Right hindlimb (tissue), 1 donor: Measurements from ENCODE around the gene OR1N2.
"Not testable (repeated sequence)": the region's sequence is repeated elsewhere in the genome, so short reads cannot be mapped to it uniquely, and the experiment has no call there.

ENCODE experiments used
- DNase-seq: peaks from one replicate; pipeline ENCODE4 v3.0.0-alpha.2; 2018

Gene OR1N2, protein sequence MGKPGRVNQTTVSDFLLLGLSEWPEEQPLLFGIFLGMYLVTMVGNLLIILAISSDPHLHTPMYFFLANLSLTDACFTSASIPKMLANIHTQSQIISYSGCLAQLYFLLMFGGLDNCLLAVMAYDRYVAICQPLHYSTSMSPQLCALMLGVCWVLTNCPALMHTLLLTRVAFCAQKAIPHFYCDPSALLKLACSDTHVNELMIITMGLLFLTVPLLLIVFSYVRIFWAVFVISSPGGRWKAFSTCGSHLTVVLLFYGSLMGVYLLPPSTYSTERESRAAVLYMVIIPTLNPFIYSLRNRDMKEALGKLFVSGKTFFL

DNA sequence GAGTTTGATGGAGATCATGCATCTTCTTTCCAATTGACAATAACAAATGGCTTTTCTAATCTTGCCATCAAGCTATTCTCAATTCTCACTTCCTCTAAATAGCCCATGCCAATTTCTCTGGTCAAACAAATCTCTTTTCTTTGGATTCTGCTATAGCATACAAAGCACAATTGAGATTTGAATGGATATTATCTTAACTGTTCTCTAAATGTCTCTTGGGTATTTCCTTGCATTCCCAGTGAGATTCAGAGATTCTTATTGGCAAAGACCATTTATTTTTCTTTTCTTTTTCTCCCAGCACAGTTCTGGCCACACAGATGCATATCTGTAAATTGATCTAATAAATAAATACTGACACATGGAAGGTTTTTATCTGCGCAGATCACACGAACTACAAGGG is at the start of gene OR1N2:
TSS of gene OR1N2 (plus strand) at position 301 of the 400 bp plus-strand sequence. CDS start 100 bp downstream, outside the sequence.
- no peak for DNase-seq

DNA sequence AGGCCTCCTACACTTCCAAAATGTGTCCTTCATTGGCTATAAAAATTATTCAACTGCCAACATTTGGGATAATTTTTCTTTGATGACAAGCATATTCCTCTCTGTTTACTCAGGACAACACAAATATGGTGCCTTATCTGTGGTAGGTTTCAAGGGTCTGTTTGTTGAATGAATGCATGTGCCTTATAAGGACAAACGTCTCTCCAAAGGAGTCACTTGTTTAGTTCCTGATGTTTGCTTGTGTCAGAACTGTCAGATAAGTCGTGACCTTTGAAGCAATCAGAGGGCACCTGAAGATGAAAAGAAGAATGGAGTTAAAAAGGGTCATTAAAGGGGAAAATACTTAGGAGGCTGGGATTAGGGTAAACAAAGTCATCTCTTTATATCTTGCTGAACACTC is 45.9 kb upstream of the OR1N2 start:
- no peak for DNase-seq

DNA sequence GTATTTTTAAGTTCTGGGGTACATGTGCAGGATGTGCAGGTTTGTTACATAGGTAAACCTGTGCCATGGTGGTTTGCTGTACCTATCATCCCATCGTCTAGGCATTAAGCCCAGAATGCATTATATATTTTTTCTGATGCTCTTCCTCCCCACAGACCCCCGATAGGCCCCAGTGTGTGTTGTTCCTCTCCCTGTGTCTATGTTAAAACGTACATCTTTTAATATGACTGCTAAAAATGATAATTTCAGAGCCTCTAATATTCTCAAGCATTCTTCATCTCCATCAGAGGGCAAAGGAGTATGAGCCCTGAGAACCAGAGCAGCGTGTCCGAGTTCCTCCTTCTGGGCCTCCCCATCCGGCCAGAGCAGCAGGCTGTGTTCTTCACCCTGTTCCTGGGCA is 42.4 kb upstream of the OR1N2 start, which contains the start of gene OR1J2:
TSS of gene OR1J2 (plus strand) at position 301 of the 400 bp plus-strand sequence. CDS start at position 301, 0 bp downstream.
- DNase-seq: no peak

DNA sequence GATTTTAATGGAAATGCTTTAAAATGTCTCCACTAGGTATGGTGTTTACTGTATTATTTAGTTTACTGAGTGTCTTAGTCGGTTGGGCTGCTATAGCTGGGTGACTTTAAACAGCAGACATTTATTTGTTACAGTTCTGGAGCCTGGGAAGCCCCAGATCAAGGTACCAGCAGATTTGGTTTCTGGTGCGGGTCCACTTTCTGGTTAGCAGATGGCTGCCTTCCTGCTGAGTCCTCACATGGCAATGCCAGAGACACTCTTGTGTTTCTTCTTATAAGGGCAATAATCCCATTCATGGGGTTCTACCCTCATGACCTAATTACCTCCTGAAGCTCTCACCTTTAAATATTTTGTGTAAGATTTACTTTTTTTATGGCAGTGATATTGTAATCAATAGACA is 34.7 kb upstream of the OR1N2 start:
- no peak for DNase-seq

DNA sequence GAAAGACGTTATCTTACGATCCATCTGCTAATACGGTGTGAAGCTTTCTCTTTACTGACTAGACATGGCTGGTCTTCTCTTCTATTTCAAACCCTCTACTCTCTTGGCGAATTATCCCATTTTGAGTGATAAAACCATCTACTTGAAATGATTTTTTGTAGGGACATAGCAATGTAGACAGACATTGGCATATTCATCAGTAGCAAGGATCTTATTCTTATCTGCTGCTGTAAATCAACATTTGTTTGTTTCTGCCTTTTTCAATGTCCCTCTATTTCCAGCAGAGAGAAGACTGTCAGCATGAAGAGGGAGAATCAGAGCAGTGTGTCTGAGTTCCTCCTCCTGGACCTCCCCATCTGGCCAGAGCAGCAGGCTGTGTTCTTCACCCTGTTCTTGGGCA is 34.1 kb upstream of the OR1N2 start, which contains the start of gene OR1J4:
TSS of gene OR1J4 (plus strand) at position 301 of the 400 bp plus-strand sequence. CDS start at position 301, 0 bp downstream.
- DNase-seq: no peak

DNA sequence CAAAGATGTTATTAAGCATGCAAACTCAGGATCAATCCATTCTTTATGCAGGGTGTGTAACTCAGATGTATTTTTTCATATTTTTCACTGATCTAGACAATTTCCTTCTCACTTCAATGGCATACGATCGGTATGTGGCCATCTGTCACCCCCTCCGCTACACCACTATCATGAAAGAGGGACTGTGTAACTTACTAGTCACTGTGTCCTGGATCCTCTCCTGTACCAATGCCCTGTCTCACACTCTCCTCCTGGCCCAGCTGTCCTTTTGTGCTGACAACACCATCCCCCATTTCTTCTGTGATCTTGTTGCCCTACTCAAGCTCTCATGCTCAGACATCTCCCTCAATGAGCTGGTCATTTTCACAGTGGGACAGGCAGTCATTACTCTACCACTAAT is 33.5 kb upstream of the OR1N2 start:
- DNase-seq: no peak

DNA sequence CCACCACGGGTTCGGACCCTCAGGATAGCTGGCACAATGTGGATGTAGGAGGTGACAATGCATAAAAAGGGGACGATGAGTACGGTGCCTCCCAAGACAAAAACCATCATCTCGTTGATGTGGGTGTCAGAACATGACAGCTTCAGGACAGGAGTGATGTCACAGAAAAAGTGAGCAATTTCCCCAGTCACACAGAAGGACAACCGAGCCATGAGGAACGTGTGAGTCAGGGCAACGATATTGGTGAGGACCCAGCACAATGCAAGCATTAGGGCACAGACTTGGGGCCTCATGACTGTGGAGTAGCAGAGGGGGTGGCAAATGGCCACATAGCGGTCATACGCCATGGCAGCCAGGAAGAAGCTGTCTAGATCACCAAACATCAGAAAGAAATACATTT is 26.3 kb upstream of the OR1N2 start:
- DNase-seq: no peak

DNA sequence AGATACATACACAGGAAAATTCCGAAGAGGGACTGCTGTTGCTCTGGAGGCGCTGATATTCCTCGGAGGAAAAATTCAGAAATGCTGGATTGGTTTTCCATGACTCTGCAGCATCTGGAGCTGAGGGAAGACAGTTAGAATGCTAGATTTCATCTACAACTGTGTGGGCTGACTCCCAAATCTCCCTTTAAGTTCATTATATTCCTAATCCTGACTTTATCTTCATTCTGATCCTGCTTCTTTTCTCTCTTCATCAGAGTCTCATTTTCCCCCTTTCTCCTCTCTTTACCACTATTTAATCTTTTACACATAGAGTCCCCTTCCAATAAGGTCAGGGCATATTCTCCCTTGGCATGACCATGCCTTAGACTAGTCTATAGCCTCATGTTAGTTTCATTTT is 25.7 kb upstream of the OR1N2 start, which contains the start of gene OR1N1:
TSS of gene OR1N1 (minus strand) at position 101 of the 400 bp plus-strand sequence. CDS start at position 101, 0 bp downstream.
- DNase-seq: no peak

DNA sequence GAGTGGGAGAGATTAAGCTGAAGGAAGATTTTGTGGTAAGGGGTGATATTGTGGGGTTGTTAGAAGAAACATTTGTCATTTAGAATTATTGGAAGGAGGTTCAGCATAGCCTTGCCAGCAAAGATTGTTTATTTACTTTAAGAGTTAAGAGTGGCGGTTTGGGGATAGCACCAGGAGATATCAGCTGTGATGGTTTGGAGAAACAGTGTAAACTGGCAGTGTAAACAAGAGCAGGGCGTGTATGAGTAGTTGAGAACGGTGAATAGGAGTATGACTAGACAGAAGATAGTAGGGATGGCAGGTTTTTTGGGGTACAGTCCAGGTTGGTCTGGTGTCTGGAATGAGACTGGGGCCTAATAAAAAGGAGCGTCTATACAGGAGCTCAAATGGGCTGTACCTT is 21.8 kb upstream of the OR1N2 start:
- DNase-seq: not testable (repeated sequence)

DNA sequence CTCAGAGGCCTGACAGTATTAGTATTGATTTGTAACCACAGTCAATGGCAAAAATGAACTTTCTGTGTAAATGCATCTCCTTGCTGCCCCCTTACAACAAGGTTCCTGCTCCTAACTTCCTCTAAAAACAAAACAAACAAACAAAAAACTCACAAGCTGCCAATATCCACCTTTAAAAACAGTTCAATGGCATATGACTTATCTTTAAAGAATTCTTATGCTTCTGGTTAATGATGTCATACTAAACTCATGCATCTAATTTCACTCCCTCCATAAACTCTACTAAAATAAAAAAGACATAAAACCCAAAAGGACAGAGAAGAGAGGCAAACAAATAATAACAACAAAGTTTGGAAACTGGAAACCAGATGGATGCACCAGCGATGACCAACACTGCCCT is 16.8 kb upstream of the OR1N2 start:
- DNase-seq: no peak

DNA sequence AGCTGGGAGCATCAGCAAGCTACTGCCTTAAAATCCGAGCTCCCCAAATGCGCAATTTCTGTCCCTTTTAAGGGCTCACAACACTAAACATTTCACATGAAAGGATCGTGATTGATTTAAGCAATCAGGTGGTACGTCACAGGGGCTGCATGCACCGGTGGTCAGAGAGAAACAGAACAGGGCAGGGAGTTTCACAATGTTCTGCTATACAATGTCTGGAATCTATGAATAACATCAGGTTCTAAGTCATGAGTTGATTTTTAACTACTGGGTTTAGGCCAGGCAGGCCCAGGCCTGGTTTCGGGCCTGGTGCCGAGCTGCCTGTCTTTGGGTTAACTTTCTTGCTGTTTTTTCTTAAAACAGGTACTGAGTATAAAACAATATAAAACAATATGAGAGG is 15.8 kb upstream of the OR1N2 start:
- DNase-seq: not testable (repeated sequence)

DNA sequence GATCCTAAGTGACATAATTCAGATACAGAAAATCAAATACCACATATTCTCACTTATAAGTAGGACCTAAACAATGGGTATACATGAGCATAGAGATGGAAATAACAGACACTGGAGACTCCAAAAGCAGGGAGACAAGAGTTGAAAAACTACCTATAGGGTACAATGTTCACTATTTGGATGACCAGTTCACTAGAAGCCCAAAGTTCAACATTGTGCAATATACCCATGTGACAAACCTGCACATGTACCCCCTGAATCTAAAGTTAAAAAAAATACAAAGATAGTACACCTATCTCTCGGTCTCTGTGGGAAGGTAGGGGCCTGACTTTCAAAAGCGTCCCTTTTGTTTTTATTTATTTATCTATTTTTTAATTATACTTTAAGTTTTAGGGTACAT is 14.2 kb upstream of the OR1N2 start:
- DNase-seq: no peak

DNA sequence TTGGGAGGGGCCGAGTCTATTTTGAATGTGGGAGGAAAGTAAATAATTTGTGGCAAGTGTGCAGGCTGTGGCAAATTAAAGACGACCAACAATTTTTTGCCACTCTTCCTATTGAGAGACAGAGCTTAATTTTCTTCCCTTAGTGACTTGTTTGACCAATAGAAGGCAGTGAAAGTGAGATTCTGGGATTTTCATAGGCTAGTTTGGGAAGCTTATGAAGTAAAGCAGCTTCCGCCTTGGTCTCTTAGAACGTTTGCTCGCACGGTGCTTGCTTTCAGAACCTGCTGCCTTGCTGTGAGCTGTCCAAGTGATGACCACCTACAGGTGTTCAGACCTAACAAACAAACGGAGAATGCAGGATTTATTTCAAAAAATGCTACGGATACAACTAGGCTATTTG is 6.7 kb upstream of the OR1N2 start:
- DNase-seq: no peak

DNA sequence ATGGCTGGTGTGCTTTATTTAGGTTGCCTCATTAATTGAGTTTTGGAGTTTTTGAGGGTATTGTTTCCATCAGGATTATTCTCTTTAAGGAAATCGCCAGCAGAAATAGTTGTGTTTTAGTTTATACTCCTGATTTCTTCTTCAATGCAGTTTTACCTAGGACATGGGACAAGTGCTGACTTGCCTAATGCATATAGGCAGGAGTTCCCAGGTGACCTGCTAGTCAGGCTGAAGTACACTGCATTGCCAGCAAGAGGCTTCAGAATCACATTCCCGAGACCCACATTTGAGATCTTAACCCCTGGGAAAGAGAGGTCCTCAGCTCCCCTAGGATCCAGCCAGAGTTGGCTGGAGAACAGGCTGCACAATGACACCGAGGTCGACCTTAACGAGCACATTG is 1.5 kb upstream of the OR1N2 start:
- no peak for DNase-seq

DNA sequence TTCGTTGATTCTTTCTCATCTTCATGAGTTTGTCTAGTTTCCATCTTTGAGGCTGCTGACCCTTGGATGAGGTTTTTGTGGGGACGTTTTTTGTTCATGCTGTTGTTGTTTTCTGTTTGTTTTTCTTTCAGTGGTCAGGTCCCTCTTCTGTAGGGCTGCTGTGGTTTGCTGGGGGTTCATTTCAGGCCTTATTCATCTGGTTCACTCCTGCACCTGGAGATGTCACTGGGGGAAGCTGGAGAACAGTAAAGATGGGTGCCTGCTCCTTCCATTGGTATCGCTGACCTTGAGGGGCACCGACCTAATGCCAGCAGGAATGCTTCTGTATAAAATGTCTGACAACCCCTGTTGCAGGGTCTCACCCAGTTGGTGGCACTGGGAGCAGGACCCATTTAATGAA is 8.5 kb downstream of the OR1N2 start:
- no peak for DNase-seq

DNA sequence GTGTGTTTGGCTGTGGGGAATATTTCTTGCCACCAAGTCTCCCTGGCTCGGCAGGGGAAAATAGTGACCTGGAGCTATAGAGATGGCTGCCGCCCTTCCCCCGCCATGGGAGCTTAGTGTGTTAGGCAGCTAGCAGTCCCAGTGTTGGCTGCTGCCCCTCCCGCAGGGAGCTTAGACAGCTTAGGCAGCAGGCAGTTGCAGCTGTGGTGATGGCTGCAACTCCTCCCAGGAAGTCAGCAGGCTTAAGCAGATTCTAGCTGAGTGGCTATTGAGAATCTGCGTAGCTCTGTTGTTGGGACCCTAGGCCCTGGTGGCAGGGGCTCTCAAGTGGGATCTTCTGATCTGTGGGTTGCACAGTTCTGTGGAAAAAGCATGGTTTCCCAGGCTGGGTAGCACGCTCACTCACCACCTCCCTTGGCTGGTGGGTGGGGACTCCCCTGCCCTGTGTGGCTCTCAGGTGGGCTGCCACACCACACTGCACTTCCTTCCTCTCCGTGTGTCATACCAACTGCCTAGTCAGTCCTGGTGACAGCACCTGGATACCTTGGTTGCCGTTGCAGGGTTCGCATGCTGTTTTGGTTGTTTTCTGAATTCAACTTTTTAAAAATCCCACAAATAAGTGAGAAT is 9.3 kb downstream of the OR1N2 start:
- DNase-seq: no peak

DNA sequence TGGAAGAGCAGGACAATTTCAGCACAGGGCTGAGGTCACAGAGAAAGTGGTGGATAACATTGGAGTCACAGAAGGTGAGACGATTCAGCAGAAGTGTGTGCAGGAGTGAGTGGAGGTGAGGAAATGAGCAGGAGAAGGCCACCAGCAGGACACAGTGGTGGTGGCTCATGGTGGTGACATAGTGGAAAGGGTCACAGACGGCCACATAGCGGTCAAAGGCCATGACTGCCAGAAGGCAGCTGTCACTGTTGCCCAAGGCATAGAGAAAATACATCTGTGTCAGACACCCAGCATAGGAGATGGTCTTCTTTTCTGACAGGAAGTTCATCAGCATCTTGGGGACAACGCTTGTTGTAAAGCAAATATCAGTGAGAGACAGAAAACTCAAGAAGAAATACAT is 15.0 kb downstream of the OR1N2 start:
- no peak for DNase-seq

DNA sequence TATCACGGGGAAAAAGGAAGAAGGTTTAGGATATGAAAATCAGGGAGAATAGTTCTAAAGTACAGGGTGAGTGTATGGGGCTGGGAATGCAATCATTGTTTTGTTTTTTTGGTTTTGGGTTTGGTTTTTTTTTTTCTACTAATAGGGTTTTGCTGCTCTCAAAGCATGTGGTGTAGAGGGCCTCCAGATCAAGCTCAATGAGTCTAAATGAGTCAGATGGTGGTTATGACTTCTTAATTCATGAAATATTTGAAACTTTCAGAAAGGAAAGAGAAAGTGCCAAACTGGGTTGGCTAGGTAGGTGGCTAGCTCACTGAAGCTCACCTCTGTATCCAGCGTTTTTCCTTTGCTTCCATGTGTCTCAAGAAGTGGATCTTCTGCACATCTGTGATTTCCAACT is 19.5 kb downstream of the OR1N2 start:
- DNase-seq: no peak

DNA sequence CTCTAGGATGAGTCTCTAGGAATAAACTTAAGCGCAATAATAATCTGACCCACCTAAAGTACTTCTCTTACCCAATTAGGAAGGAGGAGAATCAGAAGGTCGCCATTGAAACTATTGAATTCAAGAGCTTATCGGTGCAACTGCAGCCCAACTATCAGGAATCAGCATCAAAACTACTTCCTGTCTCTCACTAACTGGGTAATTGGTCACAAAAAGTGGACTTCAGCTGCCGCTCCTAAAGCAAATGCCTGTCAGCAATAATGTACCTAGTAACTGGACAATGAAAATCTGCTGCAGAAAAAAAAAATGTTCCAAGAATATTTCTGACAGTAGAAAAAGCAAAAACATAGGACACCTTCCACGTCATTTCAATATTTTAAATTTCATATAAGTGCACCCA is 27.0 kb downstream of the OR1N2 start:
- DNase-seq: no peak

DNA sequence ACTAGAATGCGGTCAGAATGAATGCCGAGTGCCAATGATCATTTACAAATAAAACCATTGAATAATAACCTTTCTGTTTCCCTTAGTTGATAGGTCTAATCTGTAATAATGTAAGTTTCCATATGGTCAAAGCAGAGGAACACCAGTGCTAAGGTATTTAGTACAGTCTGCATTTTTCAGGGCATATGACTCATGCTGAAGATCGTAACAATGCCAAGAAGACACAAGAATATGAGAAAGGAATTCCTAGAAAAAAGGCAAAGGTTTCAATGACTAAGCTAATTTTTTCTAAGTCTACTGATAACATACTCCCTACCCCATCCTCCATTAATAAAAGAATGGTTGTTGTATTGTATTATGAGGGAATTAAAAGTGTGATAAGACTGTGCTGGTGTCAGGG is 27.4 kb downstream of the OR1N2 start:
- DNase-seq: no peak

DNA sequence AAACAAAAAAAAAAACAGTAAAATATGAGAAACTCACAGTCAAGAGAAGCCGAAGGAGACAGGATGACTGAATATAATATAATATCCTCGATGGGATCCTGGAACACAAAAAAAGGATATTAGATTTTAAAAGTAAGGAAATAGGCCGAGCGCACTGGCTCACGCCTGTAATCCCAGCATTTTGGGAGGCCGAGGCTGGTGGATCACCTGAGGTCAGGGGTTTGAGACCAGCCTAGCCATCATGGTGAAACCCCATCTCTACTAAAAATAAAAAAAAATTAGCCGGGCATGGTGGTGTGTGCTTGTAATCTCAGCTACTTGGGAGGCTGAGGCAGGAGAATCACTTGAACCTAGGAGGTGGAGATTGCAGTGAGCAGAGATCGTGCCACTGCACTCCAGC is 30.4 kb downstream of the OR1N2 start, which contains the start of gene OR1L8:
TSS of gene OR1L8 (minus strand) at position 101 of the 400 bp plus-strand sequence. CDS start 14,907 bp downstream, outside the sequence.
- not testable (repeated sequence) for DNase-seq
